Uterus (tissue), 2 donors: ENCODE results near the gene LACTB.

Experiments
- POLR2A ChIP-seq, 2 donors: fragments of 450-650 bp; IDR thresholded peaks; one replicate each; pipeline ENCODE4 v1.6.1; 2016; ENCODE audit warnings: antibody characterized with exemption in 2 of 2, mild to moderate bottlenecking in 1 of 2, moderate library complexity in 1 of 2
- TF ChIP-seq, protein P1 (sequence below), 4 experiments: fragments of 200-600 bp in 2 of 4; fragments of 450-650 bp in 2 of 4; sonication (generic) in 2 of 4; IDR thresholded peaks; one replicate each; pipeline ENCODE4 v1.5.1; 2016 to 2019; ENCODE audit warnings: antibody characterized with exemption in 4 of 4, mild to moderate bottlenecking in 2 of 4, moderate library complexity in 1 of 4

GRCh38 chr15:63077952-63078351, 43.7 kb upstream of the LACTB start:
- TF ChIP-seq, protein P1, sequence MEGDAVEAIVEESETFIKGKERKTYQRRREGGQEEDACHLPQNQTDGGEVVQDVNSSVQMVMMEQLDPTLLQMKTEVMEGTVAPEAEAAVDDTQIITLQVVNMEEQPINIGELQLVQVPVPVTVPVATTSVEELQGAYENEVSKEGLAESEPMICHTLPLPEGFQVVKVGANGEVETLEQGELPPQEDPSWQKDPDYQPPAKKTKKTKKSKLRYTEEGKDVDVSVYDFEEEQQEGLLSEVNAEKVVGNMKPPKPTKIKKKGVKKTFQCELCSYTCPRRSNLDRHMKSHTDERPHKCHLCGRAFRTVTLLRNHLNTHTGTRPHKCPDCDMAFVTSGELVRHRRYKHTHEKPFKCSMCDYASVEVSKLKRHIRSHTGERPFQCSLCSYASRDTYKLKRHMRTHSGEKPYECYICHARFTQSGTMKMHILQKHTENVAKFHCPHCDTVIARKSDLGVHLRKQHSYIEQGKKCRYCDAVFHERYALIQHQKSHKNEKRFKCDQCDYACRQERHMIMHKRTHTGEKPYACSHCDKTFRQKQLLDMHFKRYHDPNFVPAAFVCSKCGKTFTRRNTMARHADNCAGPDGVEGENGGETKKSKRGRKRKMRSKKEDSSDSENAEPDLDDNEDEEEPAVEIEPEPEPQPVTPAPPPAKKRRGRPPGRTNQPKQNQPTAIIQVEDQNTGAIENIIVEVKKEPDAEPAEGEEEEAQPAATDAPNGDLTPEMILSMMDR (IDR thresholded peaks at IDR 0.05): no peak
- no peak for TF ChIP-seq POLR2A (IDR thresholded peaks at IDR 0.05)
